GM18870 (cell line): ENCODE data around the gene SH3PXD2A.
"Not testable (repeated sequence)": the region's sequence is repeated elsewhere in the genome, so short reads cannot be mapped to it uniquely, and the experiment has no call there.

Experiments used
- ATAC-seq: cut with Tn5 transposase; IDR thresholded peaks from one replicate; pipeline ENCODE4 v1.9.1; 2021; ENCODE audit warnings: moderate library complexity; ENCODE audit not compliant: unreplicated experiment

SH3PXD2A gene

GRCh38 chr10:103849880-103850571 lies 5.3 kb downstream of the SH3PXD2A start:
- ATAC-seq: no peak

- no peak for ATAC-seq
These were observed 6.0 kb downstream of the SH3PXD2A start for GRCh38 chr10:103849212-103849877.

- no peak for ATAC-seq
These were observed 7.4 kb downstream of the SH3PXD2A start for GRCh38 chr10:103847909-103848468.

- ATAC-seq: no peak
These were observed 8.0 kb downstream of the SH3PXD2A start for GRCh38 chr10:103847346-103847745.

- no peak for ATAC-seq
These were observed 9.4 kb downstream of the SH3PXD2A start for GRCh38 chr10:103845972-103846371.

- not testable (repeated sequence) for ATAC-seq
These were observed 10.0 kb downstream of the SH3PXD2A start for GRCh38 chr10:103845346-103845745.

GRCh38 chr10:103843854-103844570 lies 11.4 kb downstream of the SH3PXD2A start:
- no peak for ATAC-seq

- ATAC-seq: no peak
These were observed 12.3 kb downstream of the SH3PXD2A start for GRCh38 chr10:103843045-103843444.

- ATAC-seq: no peak
These were observed 12.8 kb downstream of the SH3PXD2A start for GRCh38 chr10:103842605-103843004.

GRCh38 chr10:103841519-103841918 lies 13.9 kb downstream of the SH3PXD2A start:
- no peak for ATAC-seq

- ATAC-seq: no peak
These were observed 14.7 kb downstream of the SH3PXD2A start for GRCh38 chr10:103840740-103841070.

GRCh38 chr10:103839872-103840739 lies 15.3 kb downstream of the SH3PXD2A start:
- no peak for ATAC-seq

GRCh38 chr10:103839519-103839871 lies 15.9 kb downstream of the SH3PXD2A start:
- no peak for ATAC-seq

- no peak for ATAC-seq
These were observed 16.4 kb downstream of the SH3PXD2A start for GRCh38 chr10:103838862-103839518.

- no peak for ATAC-seq
These were observed 17.3 kb downstream of the SH3PXD2A start for GRCh38 chr10:103838070-103838395.

GRCh38 chr10:103837370-103838069 lies 17.9 kb downstream of the SH3PXD2A start:
- ATAC-seq: no peak

GRCh38 chr10:103836861-103837260 lies 18.5 kb downstream of the SH3PXD2A start:
- ATAC-seq: no peak

- no peak for ATAC-seq
These were observed 19.1 kb downstream of the SH3PXD2A start for GRCh38 chr10:103836273-103836672.

GRCh38 chr10:103835096-103836050 lies 20.0 kb downstream of the SH3PXD2A start:
- no peak for ATAC-seq
